ENCODE results near the gene SART3.

GRCh38 chr12:108515916-108516315 is 45.1 kb downstream of the SART3 start:
- TF ChIP-seq CTCF (conservative IDR thresholded peaks at IDR 0.05 in 1 of 2, IDR thresholded peaks at IDR 0.05 in 1 of 2; ENCODE audit: extremely low read depth in 1 of 2, insufficient read depth in 1 of 2, low read depth in 1 of 2, low read length in 2 of 2) (no peak), EZH2 (IDR thresholded peaks at IDR 0.05; ENCODE audit: borderline replicate concordance, low read length) (no peak)
